GM18873 (cell line): ENCODE data around the gene TMED7.
"Not testable (repeated sequence)": the region's sequence is repeated elsewhere in the genome, so short reads cannot be mapped to it uniquely, and the experiment has no call there.

Experiments
- ATAC-seq: cut with Tn5 transposase; IDR thresholded peaks from one replicate; pipeline ENCODE4 v1.9.1; 2021; ENCODE audit warnings: mild to moderate bottlenecking, moderate library complexity, moderate number of reproducible peaks; ENCODE audit not compliant: unreplicated experiment, low FRiP score

Gene TMED7

DNA sequence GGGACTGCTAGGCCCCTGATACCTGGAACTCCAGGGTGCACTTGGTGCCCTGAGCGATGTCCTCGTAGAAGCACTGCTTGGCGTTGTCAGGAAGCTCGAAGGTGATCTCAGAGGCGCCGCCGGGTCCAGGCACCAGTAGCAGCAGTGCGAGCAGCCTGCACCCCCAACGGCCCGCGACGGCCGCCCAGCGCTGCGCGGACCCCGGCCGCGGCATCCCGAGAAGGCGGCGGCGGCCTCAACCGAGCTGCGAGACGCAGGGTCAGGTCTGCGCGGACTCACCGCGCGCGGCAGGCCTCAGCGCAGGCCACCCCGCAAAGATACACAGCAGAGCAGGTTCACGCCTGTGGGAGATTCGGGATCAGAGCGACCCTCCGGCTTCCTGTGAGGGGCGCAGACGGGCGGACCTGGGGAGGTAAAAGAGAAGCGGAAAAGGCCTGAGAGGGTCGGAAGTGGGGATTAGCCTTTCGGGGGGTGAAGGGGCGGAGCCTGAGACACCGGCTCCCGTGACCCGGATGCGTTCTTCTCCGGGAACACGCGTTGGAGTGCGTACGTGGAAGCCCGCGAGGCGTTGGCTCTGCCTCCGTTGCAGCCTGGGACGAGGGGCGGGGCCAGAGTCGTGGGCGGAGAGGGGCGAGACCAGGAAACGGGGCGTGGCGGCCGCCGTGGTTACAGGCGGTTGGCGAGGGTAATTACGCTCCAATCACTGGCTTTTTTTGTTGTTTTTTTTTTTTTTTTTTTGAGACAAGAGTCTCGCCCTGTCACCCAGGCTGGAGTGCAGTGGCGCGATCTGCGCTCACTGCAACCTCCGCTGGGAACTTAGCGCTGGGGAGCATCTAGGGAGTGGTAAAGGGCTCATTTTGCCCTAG lies at the start of gene TMED7:
TSS of gene TMED7 (minus strand) at position 458 of the 866 bp plus-strand sequence. CDS start at position 214, 244 bp downstream.
- ATAC-seq: peak; percentile 85

DNA sequence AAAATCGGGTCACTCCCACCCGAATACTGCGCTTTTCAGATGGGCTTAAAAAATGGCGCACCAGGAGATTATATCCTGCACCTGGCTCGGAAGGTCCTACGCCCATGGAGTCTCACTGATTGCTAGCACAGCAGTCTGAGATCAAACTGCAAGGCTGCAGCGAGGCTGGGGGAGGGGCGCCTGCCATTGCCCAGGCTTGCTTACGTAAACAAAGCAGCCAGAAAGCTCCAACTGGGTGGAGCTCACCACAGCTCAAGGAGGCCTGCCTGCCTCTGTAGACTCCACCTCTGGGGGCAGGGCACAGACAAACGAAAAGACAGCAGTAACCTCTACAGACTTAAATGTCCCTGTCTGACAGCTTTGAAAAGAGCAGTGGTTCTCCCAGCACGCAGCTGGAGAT lies 48.9 kb upstream of the TMED7 start:
- ATAC-seq: not testable (repeated sequence)

DNA sequence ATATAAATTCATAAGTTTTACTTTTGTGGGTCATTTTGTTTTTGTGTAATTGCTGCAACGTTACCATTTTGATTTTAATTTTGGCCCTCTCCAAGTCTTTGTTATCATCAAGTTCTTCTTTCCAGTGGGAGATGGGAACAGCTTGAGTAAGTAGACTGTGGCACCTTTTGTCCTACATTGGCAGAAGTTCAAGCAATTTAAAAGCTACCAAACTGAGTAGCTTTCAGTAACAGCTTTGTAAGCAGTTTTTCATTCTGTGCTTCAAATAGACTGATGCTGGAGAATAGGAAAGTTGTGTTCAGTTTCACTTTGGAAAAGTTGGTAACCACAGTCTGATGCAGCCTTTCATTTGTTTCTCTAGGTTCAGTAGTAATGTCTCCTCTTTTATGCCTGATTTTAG lies 47.8 kb upstream of the TMED7 start:
- no peak for ATAC-seq

DNA sequence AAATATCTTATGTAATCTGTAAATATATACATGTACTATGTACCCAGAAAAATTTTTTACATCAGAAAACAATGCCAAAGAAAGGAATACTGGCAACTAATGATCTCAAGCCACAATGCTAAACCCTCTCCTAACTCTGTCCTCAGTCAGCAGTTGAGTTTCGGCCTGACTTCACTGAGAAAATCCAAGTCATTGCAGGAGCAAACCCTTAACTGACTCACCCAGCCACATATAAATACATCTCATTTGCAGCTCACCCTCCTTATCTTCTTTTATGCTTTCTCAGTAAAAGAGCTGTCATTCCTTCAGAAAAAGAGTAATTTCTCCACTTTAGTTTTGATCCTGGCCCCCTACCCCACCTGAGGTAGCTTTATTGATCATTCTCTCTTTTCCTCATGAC lies 46.1 kb upstream of the TMED7 start:
- ATAC-seq: no peak

DNA sequence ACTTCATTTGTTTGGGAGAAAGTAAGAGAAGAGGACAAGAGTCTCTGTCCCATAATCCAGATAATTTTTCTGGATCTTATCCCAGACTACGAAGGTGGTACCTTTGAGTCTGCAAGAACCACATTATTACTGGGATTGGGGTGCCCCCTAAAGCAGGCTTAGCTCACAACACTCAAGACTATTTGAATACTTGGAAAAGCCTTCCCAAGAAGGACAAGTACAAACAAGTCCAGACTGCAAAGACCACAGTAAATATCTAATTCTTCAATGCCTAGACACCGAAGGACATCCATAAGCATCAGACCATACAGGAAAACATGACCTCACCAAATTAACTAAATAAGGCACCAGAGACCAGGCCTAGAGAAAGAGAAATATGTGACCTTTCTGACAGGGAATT lies 40.2 kb upstream of the TMED7 start:
- ATAC-seq: no peak

DNA sequence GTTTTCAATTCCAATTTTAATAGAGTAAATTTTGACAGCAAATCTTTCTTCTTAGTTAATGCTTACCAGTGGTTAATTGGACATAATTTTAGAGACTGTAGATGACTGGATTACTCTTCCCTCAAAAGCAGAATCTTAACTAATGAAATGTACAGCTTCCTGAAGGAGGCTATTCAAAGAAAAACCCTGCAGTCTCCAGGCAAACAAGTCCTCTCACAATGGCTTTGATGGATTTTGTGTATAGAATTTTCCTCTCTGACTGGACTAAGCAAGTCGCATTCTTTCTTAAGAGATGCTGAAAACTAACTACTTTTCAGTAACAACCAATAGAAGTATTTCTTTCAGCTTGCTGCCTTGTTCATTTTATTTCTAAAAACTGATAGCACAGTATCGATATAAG lies 35.7 kb upstream of the TMED7 start:
- no peak for ATAC-seq

DNA sequence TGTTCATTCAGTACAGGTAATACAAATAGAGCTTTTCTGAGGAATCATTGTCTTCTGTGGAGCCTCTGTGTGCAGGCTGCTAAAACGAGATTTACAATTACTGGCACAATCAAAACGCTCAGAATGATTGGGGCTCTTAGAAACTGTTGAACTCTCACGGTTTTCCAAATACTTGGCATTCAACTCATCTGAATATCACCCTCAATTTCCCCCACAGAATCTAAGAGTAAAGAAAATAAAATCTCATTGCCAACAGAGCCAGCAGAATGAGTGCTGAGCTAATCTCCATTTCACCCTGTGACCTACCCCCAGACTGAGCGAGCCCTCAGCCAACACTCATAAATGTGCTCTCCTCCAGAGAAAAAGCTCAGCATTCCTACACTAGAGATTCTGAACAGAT lies 35.3 kb upstream of the TMED7 start:
- ATAC-seq: no peak

DNA sequence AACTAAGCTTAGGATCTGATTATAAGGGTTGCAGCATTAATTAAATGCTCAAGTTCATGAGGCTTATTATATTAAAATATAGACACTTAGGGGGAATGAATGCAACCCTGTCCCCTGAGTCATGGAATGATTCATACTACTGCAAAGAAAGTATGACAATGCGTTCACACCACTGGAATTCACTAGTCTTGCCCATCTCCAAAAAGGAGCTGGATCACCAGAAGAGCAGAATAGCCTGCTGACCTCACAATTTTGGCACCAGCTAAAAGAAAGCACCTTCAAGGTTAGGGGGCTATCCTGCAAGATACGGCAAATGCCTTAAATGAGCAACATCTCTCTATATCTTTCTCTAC lies 32.0 kb upstream of the TMED7 start:
- no peak for ATAC-seq

DNA sequence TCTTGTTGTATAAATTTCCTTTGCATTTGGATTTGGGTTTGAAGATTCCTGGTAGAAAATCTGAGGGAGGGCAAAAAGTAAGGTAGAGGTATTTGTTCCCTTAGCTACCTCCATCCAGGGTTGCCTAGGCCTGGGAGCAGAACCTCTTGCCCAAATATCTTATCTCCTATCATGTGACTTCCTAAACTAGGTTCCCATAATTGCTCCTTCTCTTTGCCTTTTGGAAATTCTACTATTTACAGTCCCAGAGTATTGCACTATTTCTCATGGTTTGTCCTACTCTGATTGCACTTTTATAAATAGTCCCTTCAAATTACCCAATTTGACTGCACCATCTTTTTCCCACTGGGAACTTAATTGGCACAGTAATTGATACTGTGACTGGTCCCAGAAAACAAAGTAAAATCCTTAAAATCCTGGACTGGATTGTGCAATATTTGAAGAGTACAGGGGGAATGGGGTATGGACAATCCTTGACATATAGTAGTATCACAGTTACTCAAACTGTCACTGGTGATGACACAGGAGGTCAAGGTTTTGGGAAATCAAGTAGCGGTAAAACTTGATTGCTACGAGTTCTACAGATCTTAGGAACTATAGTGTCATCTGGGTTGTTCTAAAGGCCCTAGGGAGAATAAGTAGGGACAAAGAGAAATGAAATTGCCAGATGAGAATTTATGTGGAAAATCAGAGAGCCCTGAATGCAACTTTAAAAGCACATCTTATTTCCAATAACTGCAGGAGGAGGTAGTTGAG lies 31.5 kb upstream of the TMED7 start:
- ATAC-seq: no peak

DNA sequence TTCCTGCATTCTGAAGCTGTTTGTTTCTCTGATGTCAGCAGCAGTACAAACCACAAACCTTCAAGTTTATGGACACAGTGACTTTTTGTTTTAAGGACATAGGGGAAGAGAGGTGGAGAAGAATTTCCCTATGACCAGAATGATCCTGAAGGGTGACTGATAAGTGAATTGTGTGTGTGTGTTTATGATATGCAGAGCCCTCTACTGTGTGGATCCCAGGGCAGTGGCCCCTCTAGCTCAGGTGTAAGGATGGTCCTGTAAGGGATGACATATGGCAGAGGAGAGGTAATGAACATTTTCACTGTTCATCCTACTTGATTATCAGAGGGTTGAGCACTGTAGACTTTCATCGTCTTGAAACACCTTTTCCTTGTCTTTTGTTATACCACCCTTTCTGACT lies 30.6 kb upstream of the TMED7 start:
- no peak for ATAC-seq

DNA sequence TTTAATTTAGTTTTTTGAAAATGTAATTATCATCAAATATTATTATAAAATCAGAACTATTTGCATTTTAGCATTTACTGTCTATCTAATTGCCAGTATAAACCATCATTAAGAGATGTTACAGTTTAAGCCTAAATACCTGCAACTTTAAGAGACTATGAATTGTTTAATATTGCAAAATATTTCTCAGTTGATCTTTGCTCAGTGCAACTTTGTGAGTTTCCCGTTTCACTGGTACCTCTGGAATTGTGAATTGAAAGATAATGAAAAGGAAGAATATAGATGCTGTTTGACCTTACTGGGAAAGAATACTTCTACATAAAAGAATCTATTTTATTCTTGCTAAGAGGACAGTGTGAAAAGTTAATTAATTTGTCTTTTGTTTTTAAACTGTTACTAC lies 30.2 kb upstream of the TMED7 start:
- no peak for ATAC-seq

DNA sequence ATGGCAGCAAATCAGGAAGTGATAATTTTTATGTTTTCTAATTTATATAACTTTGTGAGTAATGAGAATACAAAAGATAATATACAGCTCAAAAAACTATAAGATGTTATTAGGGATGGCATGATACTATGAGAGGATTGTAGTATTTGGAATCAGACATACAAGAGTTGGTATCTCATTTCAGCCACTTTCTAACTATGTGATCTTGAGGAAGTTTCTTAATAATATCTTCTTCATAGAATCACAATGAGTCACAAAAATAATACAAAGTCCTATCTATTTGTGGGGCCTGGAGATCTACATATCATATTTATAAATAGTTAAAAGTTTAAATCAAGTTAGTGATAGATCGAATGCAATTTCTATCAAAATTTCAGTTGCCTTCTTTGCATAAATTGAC lies 23.7 kb upstream of the TMED7 start:
- no peak for ATAC-seq

DNA sequence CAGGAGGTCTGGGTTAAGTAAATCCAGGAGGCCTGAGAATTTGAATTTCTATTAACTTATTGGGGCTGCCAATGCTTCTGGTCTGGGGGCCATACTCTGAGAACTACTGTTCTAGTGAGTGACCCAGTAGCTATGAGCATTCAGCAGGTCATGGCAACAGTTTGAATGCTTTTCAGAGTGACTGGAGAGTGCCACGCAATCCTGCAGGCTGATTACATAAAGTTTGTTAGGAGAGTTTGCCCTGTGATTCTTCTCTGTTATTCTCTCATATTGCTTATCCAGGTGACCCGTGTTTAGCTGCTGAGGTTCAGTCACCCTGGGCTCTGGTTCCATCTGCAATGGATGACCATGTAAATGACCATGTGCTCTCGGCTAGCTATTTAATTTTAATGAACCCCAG lies 22.2 kb upstream of the TMED7 start:
- ATAC-seq: no peak

DNA sequence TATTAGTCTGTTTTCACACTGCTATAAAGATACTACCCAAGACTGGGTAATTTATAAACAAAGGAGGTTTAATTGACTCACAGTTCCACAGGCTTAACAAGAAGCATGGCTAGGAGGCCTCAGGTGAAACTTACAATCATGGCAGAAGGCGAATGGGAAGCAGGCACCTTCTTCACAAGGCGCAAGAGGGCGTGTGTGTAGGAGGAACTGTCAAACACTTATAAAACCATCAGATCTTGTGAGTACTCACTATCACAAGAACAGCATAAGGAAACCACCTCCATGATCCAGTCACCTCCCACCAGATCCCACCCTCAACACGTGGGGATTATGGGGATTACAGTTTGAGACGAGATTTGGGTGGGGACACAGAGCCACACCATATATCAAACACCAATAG lies 19.6 kb upstream of the TMED7 start:
- ATAC-seq: not testable (repeated sequence)

DNA sequence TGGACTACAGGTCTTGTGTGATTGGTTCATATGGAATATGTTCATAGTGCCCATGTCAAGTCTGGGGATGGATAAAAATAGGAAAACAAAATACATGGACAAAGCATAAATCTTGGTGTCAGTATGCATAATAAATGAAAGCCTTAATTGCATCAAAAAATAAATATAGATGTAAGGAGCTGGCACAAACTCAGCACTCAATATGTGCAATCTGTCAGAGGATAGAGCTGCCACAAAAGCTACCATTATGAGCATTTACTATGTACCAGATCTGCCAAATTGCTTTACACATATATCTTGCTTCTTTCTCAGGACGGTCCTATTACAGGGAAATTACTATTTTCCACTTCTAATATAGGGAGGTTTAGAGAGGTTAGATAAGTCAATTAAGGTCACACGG lies 18.2 kb upstream of the TMED7 start:
- ATAC-seq: no peak

DNA sequence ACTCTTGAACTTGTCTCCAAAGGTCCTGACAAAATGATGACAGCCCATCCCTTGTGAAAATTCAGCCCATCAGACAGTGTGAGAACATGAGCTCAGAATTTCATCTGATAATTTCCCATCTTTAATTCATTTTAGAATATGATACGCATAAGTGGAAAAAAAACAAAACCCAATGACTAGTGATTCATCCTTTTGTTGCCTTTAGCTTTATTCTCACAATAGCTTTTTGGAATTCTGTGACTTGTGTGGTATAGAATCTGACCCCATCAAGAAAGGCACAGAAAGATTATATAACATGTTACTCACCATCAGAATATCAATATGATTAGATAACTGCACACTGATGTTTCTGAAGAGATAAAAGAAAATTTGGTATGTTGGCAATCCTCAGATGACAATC lies 16.1 kb upstream of the TMED7 start:
- no peak for ATAC-seq

DNA sequence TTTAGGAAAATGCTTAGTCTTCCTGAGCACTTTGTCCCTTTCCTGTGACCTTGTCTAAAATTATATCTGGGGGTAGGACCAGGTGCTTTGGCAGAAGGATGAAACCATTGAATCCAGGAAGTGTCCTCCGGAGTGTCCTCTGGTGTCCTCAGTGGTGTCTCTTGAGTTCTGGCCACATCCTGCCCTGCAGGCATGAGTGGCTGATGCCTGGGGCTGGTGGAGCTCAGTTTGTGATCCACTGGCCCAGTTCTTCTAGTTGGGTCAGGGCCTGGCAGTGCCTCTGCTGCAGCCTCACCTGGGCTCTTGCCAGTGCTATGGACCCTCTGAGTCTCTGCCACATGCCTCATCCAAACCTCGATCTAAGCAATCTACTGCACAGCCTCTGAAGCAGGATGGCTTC lies 14.4 kb upstream of the TMED7 start:
- no peak for ATAC-seq

DNA sequence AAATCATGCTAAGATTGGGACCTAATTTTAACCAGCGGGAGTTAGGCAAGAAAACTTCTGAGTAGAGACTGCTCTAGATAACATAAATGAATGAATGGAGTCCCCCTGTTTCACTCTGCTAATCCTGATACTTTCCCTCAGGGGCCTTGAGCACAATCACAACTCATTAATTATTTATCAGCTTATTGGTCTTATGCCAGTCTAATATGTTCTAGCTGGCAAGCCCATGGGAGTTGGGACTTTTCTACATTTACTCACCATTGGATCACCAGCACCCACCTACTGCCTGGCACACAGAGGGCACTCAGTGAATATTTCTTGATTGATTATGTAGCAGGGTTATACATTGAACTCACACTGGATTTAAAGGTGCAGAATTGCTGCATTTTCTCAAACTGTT lies 13.5 kb upstream of the TMED7 start:
- ATAC-seq: no peak

DNA sequence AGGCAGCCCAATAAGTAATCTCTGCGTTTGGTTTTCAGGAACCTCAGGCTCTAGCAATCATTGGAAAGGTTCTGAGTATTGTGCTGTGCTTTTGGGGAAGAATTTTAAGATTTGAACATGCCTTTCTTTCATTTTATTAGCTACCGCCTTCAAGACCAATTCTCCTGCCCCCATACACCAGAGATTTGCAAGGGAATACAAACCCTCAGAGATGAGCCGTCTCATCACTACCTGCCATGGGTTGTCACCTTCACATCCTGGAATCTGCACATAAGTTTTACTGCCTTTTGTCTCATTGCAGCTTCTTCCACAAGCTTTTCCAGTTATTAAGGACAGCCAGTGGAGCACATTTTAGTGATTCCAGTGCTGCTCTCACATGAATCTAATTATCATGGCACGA lies 11.7 kb upstream of the TMED7 start:
- ATAC-seq: no peak

DNA sequence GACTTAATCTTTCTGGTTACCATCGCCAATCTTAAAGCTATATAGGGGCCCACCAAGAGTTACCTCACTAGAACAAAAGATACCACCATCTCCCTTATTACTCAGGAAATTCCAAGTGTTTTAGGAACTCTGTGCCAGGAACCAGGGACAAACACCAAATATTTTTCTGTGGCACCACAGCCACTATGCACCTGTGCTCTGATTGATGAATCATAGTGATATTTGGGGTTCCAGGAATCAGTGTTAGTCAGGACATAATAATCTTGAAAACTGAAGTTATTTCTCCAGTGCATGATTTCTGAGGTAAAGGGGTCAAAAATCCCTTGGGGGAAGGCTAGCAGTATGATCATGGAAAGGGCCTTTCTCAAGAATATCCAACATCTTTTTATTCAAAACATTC lies 10.2 kb upstream of the TMED7 start:
- no peak for ATAC-seq

DNA sequence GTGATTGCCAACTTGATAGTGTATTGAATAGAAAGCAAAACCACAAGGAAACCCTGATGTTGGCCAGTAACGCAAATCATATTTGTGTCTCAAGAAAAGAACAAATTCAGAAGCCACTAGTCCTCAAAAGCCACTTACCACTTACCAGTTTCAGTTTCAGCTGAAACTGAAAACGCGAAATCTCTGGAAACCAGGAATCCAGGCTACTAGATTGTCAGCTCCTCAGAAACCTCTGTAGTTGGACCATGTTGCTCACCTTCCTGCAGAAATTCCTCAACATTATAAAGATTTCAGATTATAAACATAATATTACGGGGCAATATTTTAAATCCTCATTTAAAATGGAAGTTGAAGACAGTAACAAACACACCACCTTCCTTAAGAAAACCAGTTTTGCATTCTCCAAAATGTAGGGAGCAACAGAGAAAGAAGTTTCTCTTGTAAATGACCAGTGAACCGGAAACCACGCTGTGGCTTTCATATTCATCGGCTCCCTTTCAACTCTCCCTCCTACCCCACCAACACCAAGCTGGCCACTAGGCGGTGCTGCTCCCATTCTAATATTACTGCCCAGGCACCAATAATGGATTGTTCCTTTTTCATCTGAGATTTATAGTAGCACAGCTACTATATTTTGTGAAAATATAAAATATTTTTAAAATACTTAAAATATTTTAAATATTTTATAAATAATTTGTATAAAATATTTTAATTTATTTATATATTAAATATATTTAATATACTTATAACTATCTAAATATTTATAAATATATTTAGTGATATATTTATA lies 8.7 kb upstream of the TMED7 start:
- ATAC-seq: peak; percentile 63
